Panc1 (cell line): ENCODE data around the gene ABCG1.

ENCODE experiments used
- CTCF ChIP-seq: fragments of 450-650 bp; IDR thresholded peaks from 2 replicates; pipeline ENCODE4 v1.5.1; 2017; ENCODE audit warnings: mild to moderate bottlenecking
- SIN3A ChIP-seq: IDR thresholded peaks from 2 replicates; pipeline ENCODE4 v1.6.1; 2012; ENCODE audit warnings: low read depth, mild to moderate bottlenecking, low read length, moderate library complexity, borderline replicate concordance; ENCODE audit not compliant: insufficient read depth

DNA sequence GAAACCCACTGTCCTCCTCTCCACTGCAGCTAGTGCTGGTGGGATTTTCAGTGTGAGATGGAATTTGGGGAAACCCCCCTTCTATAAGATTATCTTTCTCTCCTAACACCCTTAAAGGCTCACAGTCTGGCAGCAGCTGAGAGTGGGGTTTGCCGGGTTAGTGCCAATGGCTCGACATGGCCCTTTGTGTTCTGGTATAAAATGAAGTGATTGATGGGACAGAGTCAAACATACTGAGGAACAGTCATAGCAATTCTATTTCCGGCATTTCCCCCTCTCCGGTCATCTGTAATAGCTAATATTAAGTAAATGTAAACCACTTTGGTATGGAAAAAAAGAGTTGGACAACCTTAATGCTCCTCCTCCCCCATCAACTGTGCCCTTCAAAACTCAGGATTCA, 58.7 kb downstream of the ABCG1 start:
- TF ChIP-seq CTCF, result no peak
- TF ChIP-seq SIN3A, result no peak
